ENCODE results near the gene UBTD1.
"Not testable (repeated sequence)": the region's sequence is repeated elsewhere in the genome, so short reads cannot be mapped to it uniquely, and the experiment has no call there.

UBTD1 gene

DNA sequence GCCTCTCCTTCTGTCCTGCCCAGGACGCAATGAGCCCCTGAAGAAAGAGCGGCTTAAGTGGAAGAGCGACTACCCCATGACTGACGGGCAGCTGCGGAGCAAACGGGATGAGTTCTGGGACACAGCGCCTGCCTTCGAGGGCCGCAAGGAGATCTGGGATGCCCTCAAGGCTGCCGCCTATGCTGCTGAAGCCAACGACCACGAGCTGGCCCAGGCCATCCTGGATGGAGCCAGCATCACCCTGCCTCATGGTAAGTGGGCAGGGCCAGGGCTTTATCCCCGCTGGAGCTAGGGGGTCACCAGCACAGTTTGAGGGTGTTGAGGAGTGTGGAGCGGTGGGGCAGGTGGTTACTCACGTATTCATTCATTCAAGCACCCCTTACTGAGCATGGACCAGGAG, 69.2 kb downstream of the UBTD1 start:
- DNase-seq = no peak

DNA sequence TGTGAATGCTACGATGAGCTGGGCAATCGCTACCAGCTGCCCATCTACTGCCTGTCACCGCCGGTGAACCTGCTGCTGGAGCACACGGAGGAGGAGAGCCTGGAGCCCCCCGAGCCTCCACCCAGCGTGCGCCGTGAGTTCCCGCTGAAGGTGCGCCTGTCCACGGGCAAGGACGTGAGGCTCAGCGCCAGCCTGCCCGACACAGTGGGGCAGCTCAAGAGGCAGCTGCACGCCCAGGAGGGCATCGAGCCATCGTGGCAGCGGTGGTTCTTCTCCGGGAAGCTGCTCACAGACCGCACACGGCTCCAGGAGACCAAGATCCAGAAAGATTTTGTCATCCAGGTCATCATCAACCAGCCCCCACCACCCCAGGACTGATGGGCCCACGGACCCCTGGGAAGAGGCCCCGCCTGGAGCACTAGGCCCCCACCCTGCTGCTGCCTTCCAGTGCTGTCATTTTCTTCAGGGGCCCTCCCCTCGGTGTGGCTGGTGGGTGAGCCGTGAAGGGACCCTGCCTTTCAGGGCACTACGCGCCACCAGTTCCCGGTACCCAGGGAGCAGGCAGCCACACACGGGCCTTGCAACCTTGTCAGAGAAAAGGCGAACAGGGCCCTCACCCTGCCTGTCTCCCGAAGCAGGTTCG, 71.5 kb downstream of the UBTD1 start:
- no peak for DNase-seq

DNA sequence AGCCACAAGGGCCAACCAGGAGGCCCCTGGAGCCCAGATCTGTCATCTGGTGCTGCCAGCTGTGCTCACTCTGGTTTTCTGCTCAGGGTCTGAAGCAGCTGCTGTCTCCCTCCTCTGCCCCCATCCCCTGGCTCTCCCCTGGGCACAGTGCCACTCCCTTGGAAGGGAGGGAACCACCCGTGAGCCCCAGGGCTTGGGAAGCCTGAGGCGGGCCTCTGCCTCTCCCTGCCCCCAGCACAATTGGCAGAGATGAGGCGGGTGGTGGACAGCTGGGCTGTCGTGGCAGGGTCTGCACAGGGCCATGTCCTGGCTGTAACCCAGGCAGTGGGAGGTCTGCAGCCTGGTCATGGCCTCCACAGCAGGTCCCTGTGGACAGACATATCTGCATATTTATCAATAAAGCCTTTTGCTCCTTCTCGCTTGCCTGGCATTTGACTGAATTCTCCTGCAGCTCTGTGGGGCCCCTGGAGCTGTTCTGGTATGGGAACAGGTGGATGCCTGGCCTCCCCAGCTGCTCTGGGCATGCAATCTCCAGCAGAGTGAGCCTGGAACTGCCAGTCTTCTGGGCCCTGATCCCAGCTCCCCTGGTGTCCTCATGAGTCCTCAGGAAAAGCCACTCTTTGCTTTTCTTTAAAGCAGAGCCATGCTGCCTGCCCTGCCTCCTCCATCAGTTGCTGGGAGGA, 72.2 kb downstream of the UBTD1 start:
- no peak for DNase-seq

DNA sequence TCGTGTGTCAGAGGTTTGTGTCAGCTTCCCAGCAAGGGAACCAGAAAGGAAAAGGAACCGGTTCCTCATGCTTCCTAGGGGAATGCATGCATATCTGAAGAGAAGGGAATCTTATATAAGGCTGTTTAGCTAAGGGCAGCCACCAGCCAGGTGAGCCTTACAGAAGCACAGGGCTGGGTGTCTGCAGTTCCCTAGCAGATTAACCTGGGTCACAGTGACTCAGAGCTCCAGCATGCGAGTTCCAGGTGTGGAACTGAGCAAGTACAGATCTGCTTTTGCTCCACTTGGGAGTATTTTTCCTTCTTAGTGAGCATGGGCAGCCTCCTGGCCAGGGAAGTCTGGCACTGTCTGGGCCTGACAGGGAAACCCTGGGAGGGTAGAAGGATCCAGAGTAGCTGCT, 72.9 kb downstream of the UBTD1 start:
- no peak for DNase-seq

DNA sequence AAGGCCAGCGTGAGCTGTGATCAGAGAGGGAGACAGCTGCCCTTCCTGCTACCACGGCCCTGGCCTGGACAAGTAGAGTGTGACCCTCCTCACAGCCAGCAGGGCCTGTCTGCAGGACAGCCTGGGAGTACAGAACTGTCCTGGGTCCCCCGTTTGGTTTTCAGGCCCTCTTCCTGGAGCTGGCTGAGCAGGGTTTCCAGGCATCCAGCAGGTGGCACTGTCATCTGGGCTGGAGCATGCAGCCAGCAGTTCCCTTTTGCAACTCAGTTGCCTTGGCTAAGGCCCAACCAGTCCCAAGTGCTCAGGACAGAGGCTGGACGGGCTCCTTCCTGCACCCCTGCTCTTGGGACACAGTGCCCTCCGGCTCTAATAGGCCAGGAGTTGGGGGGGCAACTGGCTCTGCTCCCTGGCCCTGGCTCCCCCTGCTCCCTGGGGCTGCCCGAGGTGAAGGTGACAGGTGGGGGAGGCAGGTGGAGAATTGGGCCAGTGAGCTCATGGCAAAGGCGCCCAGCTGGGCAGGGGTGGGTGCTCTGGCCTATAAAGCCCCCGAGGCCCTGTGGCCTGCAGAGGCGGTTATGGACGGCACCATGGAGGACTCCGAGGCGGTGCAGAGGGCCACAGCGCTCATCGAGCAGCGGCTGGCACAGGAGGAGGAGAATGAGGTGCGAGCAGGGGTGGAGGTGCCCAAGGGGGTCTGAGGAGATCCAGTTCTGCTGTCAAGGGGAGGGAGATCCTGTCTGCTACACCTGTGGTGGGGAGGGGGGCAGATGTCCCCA, 73.7 kb downstream of the UBTD1 start, which contains the start of gene ANKRD2:
Gene ANKRD2, plus strand, starts transcription at position 566 of the 776 bp plus-strand sequence. Its CDS starts 10 bp downstream, at position 576.
- peak; percentile 73 for DNase-seq

DNA sequence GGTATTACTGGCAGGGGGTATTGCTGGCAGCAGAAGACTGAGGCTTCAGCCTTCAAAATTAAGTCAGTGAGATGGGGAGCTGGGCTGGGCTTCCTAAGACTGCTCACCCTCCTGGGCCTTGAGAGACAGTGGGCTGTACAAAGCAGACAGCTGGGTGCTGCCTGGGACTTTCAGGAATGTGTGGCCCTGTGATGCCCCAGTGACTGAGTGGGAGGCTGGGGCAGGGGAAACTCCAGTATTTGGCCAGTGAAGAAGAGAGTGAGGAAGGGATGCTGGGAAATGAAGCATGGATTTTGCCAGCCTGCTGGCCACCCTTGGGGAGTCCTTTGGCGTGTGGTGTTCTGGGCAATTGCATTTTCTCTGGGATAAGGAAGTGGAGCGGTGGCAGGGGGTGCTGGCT, 74.3 kb downstream of the UBTD1 start:
- DNase-seq = no peak

DNA sequence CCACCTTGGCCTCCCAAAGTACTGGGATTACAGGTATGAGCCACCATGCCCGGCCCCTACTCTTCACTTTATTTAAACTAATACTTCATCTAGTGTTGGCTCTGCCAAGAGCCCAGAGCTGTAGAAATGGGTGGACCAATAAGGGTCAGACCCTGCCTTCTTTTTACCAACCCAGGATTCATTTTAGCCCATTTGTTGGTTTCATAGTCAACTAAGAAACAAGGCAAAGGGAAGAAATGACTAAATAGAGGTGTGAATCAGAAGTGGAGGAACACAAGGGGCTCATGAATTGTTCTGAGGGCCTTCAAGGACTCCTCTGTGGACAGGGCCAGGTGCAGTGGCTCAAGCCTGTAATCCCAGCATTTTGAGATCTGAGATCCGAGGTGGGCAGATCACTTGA, 74.9 kb downstream of the UBTD1 start:
- DNase-seq = no peak

DNA sequence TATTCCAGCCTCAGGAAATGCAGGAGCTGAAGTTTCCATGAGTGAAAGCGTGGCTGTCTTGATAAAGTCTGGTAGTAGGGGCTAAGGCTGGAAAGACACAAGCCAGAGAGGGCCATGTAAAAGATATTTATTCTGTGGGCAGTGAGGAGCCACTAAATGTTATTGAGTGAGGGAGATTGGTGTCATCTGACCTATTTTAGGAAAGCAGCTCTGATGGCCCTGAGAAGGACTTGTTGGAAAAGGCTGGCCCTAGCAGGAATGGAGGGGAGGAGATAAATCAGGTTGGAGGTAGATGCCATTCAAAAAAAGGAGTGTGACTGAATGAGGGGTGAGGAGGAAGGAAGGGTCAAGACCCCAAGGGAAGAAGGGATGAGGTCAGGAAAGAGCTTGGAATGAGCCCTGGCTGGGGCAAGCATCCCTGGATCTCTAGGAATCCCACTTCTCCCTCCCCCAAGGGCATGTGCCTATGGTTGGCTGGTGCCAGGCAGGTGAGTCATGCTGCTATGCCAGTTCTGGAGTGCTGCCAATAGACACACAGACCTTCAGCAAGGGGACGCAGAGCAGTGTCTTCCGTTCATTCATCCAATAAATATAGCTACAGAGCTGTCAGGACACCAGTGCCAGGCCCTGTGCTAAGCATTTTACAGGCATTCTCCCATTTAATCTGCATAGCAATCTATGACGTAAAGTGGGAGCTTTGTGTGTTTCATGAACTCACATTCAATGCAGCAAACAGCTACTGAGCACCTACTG, 75.8 kb downstream of the UBTD1 start:
- DNase-seq = no peak

DNA sequence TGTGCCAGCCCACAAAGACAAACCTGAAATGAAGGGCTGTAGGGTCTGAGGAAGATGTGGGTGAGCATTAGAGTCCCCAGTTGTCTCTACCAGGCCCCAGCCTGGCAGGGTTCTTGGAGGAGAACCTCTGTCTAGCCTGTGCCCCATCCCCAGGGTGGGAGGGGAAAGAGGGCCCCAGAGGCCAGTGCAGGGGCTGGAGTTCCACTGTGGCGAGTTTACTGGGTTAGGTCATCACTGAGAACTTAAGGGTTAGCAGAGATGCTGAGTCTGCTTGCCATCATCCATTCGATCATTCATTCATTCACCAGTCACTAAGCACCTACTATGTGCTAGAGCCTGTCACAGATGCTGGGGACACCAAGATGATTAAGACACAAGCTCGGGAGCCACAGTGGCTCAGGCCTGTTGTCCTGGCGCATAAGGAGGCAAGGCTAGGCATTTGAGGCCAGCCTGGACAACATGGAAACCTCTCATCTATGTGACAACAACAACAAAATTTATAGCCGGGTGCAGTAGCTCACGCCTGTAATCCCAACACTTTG, 76.5 kb downstream of the UBTD1 start:
- no peak for DNase-seq

DNA sequence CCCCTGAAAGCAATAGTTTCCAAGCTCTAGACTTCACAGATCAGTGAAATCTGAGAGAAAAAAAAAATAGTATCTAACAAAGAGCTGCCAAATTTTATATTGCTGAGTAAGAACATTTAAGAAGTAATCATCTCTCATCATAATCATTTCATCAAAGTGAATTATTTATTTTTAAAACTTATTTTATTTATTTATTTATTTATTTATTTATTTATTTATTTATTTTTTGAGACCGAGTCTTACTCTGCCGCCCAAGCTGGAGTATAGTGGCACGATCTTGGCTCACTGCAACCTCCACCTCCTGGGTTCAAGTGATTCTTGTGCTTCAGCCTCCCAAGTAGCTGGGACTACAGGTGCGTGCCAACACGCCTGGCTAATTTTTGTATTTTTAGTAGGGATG, 77.8 kb downstream of the UBTD1 start:
- not testable (repeated sequence) for DNase-seq

DNA sequence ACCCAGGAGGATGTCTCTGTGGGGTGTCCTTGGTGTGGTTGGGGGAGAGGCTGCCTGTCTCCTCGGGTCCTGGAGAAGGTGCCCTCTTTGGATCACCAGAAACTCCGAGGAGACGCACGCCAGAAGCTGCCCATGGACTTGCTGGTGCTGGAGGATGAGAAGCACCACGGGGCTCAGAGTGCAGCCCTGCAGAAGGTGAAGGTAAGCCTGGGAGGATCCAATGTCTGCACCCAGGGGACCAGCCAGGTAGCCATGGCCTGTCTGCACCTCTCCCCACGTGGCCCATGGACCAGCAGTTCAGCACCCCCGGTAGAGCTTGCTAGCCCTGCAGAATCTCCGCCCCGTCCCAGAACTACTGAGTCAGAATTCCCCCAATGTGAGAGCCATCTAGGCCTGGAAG, 79.0 kb downstream of the UBTD1 start:
- DNase-seq = no peak

DNA sequence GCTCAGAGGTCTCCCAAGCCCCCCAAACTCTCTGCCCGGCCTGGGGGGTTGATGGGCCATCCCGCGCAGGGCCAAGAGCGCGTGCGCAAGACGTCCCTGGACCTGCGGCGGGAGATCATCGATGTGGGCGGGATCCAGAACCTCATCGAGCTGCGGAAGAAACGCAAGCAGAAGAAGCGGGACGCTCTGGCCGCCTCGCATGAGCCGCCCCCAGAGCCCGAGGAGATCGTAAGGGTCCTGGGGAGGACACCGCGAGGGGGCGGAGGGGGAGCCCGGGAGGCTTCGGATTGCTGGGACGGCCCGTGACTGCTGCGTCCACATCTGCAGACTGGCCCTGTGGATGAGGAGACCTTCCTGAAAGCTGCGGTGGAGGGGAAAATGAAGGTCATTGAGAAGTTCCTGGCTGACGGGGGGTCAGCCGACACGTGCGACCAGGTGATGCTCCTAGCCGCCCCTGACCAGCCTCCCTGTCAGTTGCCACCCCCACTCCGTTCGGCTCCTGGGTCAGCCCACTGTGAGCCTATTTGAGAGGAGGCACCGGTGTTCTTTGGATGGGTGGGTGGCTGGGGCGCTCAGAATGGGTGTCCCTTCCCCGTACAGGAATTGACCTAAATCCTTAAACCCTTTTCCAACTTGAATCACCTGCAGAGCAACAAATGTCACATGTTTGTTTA, 79.6 kb downstream of the UBTD1 start:
- no peak for DNase-seq

DNA sequence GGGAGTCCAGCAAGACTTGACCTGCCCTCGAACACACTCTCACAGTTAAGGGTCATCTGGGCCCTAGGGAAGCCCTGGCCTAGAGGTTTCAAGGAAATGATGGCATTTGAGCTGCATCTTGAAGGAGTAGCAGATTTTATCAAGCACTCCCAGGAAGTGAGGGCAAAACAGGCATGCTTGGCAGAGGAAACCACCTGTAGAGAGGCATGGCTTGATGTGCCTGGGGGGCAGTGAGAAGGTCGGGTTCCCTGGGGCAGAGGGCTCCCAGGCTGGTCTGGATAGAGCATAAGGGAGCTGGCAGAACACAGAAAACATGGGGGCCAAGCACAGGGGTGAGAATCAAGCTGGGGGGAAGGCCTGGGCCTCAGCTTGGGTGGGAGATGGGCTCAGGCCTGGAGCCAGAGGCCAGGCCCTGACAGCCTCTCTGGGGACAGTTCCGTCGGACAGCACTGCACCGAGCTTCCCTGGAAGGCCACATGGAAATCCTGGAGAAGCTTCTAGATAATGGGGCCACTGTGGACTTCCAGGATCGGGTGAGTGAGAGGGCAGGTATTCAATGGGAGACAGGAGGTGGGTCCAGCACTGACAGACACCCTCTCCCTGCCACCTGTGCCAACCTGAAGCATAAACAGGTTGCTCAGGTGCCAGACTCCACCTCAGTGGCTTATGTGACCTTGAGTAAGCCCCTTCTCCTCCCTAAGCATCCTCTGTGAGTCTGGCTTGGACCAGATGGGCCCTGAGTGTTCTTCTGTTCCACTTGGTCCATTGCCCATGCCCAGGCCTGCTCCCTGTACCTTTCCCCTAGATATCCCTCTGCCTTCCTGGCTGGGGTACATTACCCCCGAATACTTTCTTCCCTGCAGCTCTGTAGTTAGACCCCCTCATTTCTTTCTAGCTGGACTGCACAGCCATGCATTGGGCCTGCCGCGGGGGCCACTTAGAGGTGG, 82.0 kb downstream of the UBTD1 start:
- no peak for DNase-seq

DNA sequence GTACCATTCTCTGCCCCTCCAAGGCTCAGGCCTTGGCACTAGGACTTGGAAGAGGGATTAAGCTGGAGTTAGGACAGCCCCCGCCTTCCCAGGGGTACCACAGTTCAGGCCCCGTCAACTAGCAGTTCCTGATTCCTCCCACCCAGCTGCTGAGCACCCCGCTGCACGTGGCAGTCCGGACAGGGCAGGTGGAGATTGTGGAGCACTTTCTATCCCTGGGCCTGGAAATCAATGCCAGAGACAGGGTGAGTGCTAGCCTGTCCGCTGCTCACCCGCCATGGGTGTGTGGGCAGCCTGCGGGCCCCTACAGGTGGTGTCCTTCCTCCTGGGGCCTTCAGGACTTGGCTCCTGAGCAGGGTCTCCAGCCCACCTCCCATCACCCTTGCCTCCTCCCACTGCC, 83.4 kb downstream of the UBTD1 start:
- DNase-seq = no peak

DNA sequence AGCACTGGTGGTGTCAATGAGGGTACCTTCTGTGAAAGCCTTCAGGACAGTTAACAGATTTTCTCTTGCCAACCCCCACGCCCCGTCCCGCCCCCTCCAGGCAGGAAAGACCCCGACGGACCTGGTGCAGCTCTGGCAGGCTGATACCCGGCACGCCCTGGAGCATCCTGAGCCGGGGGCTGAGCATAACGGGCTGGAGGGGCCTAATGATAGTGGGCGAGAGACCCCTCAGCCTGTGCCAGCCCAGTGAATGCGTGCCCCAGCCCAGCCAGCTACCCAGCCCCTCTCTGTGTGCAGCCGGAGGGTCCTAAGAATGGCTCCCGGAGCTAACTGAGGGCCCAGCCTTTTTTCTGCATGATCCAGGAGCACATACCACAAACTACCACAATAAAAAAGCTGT, 84.8 kb downstream of the UBTD1 start:
- DNase-seq = no peak

DNA sequence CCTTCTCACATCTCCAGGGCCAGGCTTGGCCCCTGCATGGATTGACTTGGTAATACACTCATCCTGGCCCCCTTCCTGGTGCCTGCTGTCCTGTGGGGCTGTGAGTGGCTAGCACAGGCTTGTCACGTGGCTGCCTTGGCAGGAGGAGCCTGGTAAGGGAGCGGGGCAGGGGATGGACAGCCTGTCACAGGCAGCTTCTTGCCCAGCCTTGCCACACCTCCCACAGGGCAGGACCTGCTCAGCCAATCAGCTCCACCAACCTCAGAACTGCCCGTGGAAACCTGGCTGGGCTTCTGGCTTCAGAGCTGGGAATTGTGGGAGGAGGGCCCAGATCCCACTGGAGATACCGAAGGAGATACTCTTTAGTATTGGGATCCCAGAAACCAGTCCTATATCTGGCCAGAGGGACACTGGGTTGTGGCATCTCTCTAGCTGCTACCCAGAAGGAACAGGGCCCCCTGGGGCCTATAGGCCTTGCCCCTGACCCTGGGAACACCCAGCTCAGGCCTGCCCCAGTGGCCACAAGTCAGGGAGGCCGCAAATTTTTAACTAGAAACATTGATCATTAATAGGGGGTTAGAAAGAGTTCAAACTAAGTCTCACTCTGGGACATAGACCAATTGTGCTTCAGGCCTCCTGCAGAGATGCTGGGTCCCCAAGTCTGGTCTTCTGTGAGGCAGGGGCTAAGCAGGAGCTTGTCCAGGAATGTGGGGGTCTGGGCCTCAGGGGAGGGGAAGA, 85.5 kb downstream of the UBTD1 start, which contains the start of gene HOGA1:
Gene HOGA1, plus strand, starts transcription at position 330 of the 738 bp plus-strand sequence. Its CDS starts 315 bp downstream, at position 645.
- DNase-seq = no peak

DNA sequence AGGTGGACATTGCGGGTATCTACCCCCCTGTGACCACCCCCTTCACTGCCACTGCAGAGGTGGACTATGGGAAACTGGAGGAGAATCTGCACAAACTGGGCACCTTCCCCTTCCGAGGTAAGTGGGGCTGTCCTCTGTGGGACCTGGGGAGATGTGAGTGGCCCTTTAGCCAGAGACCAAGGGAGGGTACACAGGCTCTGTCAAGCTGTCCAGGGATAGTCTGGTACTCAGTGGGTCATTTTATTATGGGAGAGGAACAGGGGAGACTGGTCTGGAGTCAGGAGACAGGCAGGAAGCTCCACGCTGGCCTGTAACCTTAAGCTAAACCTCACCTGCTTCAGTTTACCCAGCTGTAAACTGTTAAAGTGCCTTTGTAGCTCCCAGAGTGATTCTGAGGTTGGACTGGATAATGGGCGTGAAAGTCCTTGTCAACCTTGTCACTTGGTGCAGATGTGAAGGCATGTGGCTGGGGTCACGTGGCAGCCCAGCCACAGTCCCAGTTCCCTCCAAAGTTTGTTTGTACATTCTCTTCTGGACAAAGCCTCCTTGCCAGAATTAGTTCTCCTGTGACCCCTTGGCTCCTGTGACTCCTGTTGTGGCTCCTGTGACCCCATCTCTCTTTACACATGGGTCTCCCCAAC, 86.2 kb downstream of the UBTD1 start:
- DNase-seq = no peak

DNA sequence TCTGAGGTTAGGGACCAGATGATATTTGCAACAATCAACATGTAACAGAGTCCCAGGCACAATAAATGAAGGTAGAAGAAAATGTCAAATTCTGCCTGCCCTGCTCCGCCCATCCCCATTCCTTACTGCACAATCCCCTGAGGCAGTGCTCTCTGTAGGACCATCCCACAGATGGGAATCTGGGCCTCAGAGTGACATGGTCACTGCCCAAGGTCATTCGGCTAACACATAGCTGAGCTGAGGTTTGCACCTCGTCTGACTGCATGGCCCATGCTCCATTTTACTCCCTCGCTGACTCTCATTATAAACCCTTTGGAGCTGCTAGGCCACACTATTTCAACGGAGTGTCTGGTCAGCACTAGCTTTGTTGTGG, 86.7 kb downstream of the UBTD1 start:
- no peak for DNase-seq

DNA sequence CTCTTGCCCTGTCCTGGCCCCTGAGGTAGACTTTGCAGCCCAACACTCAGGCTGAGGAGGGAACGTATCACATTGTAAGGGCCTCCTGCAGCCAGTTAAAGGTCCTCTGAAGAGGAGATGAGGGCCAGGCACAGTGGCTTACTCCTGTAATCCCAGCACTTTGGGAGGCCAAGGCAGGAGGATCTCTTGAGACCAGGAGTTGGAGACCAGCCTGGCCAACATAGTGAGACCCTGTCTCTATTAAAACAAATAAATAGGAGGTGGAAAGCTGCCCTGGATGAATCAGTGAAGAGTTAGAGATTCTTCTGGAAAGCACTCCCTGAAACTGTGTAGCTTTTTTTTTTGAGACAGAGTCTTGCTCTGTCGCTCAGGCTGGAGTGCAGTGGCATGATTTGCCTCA, 88.5 kb downstream of the UBTD1 start:
- no peak for DNase-seq

DNA sequence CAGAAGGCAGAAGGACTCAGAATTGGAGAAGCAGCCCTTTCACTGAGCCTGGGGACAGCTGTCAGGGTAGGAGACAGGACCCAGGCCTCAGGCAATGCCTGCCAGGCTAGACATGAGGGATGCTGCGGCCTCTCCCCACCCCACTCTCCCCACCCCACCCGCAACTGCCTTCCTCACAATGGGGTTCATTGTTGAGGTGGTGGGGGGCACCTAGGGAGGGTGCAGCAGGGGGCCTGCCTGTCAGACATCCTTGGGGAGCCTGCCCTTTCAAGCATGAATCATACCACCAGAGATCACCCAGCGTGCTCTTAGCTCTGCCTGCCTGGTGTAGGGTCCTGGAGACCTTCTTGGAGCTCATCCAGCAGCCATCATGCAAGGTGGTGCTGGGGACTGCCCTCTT, 90.8 kb downstream of the UBTD1 start, which contains the start of gene C10orf62:
Gene C10orf62, plus strand, starts transcription at position 243 of the 400 bp plus-strand sequence. CDS start 177 bp downstream, outside the sequence.
- no peak for DNase-seq
